ENCODE results near the gene TJAP1.
"Not testable (repeated sequence)": the region's sequence is repeated elsewhere in the genome, so short reads cannot be mapped to it uniquely, and the experiment has no call there.

The TJAP1 gene

DNA sequence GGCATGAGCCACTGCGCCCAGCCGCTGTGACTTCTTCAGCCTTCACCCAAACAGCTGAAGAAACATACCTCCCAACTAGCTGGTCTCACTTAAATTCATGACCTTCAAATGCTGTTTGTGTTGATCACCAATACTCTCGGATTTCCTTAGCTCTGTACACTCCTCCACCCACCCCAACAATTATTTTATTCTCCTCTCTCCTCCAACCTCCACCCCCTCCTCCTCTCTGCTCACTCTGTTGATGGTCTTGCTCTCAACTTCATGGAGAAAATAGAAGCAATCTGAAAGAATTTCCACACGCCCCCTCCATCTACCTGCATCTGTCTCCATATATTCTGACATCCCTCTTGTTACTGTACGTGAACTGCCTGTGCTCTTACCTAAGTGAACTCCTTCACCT is 15.4 kb upstream of the TJAP1 start:
- no peak overlapping the region for H3K4me3 ChIP-seq (ENCODE audit: insufficient read depth, low read depth, low read length, poor library complexity, severe bottlenecking)
- H3K36me3 ChIP-seq (ENCODE audit: control insufficient read depth, insufficient read depth, low read length), result no peaks in the 10 kb centered on the region
- DNase-seq, result no peak
- H3K4me1 ChIP-seq (ENCODE audit: control insufficient read depth, insufficient read depth, low read length, poor library complexity, severe bottlenecking), result no peaks in the 10 kb centered on the region
- H3K9me3 ChIP-seq (ENCODE audit: control insufficient read depth, low read length), result no peaks in the 10 kb centered on the region
- no peak overlapping the region for H3K27ac ChIP-seq (ENCODE audit: insufficient read depth, low read length, poor library complexity, severe bottlenecking)
- peaks cover 1% of the 10 kb centered on the region for H3K27me3 ChIP-seq (replicated peaks; ENCODE audit: control insufficient read depth, insufficient read depth, low read length, poor library complexity, severe bottlenecking)

DNA sequence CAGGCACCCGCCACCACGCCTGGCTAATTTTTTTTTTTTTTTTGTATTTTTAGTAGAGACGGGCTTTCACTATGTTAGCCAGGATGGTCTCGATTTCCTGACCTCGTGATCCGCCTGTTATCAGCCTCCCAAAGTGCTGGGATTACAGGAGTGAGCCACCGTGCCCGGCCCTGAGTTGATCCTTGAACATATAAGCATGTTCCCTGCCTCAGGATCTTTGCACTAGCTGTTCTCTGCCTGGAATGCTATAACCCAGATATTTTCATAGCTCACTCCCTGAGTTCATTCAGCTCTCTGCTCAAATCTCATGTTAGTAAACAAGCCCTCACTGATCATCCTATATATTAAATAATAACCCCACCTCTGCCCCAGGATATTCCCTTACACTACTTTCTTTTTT is 13.0 kb upstream of the TJAP1 start:
- DNase-seq, result no peak

DNA sequence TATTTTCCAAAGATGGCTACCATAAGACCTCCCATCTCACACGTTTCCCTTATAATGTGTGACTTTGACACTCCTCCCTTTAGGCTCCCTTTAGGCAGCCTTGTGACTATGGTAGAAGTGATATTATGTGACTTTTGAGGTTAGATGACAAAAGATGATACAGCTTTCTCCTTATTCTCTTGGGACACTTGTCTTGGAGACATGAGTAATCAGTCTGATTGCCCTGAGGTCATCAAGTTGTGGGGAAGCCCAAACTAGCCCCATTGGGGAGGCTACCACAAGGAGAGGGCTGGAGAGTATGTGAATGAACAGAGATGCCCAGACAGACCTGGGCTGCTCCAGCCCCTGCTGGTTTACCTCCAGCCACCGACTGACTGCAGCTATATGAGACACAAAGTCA is 11.4 kb upstream of the TJAP1 start:
- no peak for DNase-seq
- H3K4me1 ChIP-seq (ENCODE audit: control insufficient read depth, insufficient read depth, low read length, poor library complexity, severe bottlenecking), result no peaks in the 10 kb centered on the region
- no peaks in the 10 kb centered on the region for H3K36me3 ChIP-seq (ENCODE audit: control insufficient read depth, insufficient read depth, low read length)
- no peak overlapping the region for H3K4me3 ChIP-seq (ENCODE audit: insufficient read depth, low read depth, low read length, poor library complexity, severe bottlenecking)
- no peaks in the 10 kb centered on the region for H3K9me3 ChIP-seq (ENCODE audit: control insufficient read depth, low read length)
- H3K27me3 ChIP-seq (replicated peaks; ENCODE audit: control insufficient read depth, insufficient read depth, low read length, poor library complexity, severe bottlenecking), result peaks cover 5% of the 10 kb centered on the region
- no peak overlapping the region for H3K27ac ChIP-seq (ENCODE audit: insufficient read depth, low read length, poor library complexity, severe bottlenecking)

More for the DNA sequence above, 13.0 kb upstream of the TJAP1 start:
- Histone ChIP-seq H3K36me3 (ENCODE audit: control insufficient read depth, insufficient read depth, low read length) (no peaks in the 10 kb centered on the region), H3K4me3 (ENCODE audit: insufficient read depth, low read depth, low read length, poor library complexity, severe bottlenecking) (no peak overlapping the region), H3K4me1 (ENCODE audit: control insufficient read depth, insufficient read depth, low read length, poor library complexity, severe bottlenecking) (no peaks in the 10 kb centered on the region), H3K9me3 (ENCODE audit: control insufficient read depth, low read length) (no peaks in the 10 kb centered on the region), H3K27me3 (replicated peaks; ENCODE audit: control insufficient read depth, insufficient read depth, low read length, poor library complexity, severe bottlenecking) (peaks cover 5% of the 10 kb centered on the region), H3K27ac (ENCODE audit: insufficient read depth, low read length, poor library complexity, severe bottlenecking) (no peak overlapping the region)

DNA sequence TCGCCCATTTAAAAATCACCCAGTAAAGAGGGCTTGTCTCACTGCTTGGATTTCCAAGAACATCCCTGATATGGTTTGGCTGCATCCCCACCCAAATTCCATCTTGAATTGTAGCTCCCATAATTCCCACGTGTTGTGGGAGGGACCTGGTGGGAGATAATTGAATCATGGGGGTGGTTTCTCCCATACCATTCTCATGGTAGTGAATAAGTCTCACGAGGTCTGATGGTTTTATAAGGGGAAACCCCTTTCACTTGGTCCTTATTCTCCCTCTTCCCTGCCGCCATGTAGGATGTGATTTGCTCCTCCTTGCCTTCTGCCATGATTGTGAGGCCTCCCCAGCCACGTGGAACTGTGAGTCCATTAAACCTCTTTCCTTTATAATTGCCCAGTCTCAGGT is 10.1 kb upstream of the TJAP1 start:
- H3K4me1 ChIP-seq (ENCODE audit: control insufficient read depth, insufficient read depth, low read length, poor library complexity, severe bottlenecking); H3K4me3 ChIP-seq (ENCODE audit: insufficient read depth, low read depth, low read length, poor library complexity, severe bottlenecking); DNase-seq; H3K27ac ChIP-seq (ENCODE audit: insufficient read depth, low read length, poor library complexity, severe bottlenecking); H3K9me3 ChIP-seq (ENCODE audit: control insufficient read depth, low read length); H3K36me3 ChIP-seq (ENCODE audit: control insufficient read depth, insufficient read depth, low read length); H3K27me3 ChIP-seq (replicated peaks; ENCODE audit: control insufficient read depth, insufficient read depth, low read length, poor library complexity, severe bottlenecking): not testable (repeated sequence)

DNA sequence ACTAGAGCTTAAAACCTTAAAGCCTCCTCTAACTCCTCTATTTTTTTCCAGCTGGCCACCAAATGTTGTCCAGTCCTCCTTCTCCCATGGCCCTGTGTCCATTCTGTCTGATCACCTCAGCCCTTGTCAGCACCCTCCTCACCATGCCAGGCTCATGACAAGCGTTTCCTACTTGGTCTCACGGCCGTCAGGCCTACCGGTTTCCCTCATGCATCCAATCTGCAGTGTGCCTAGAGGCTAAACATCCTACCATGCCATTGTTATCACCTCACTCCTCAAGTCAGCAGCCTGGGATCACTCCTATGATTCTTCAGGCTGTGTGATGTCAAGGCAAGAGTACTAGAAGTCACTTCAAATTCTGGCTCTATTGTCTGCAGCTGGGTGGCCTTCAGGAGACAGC is 9.6 kb upstream of the TJAP1 start:
- H3K27me3 ChIP-seq (replicated peaks; ENCODE audit: control insufficient read depth, insufficient read depth, low read length, poor library complexity, severe bottlenecking), result peaks cover 5% of the 10 kb centered on the region
- no peak overlapping the region for H3K27ac ChIP-seq (ENCODE audit: insufficient read depth, low read length, poor library complexity, severe bottlenecking)
- no peaks in the 10 kb centered on the region for H3K4me1 ChIP-seq (ENCODE audit: control insufficient read depth, insufficient read depth, low read length, poor library complexity, severe bottlenecking)
- H3K9me3 ChIP-seq (ENCODE audit: control insufficient read depth, low read length), result no peaks in the 10 kb centered on the region
- H3K4me3 ChIP-seq (ENCODE audit: insufficient read depth, low read depth, low read length, poor library complexity, severe bottlenecking), result no peak overlapping the region
- no peaks in the 10 kb centered on the region for H3K36me3 ChIP-seq (ENCODE audit: control insufficient read depth, insufficient read depth, low read length)
- no peak for DNase-seq

DNA sequence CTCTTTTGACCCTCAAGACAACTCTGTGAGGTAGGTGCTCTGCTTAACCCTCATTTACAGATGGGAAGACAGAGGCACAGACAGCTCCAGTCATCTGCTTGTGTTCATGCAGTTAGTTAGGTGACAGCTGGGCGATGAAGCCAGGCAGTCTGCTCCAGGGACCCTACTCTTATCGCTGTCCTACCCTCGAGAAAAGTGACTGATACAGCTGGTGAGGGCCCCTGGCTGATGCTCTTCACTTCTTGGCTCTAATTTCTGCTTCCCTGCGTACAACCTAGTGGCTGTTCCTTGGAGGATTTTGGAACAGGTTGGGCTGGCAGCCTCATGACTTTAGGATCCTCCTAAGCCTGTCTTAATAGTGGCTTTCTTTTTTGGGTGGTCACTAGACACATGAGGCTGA is 9.1 kb upstream of the TJAP1 start:
- Histone ChIP-seq H3K27ac (ENCODE audit: insufficient read depth, low read length, poor library complexity, severe bottlenecking) (no peak overlapping the region), H3K4me1 (ENCODE audit: control insufficient read depth, insufficient read depth, low read length, poor library complexity, severe bottlenecking) (no peaks in the 10 kb centered on the region), H3K27me3 (replicated peaks; ENCODE audit: control insufficient read depth, insufficient read depth, low read length, poor library complexity, severe bottlenecking) (peaks cover 5% of the 10 kb centered on the region), H3K9me3 (ENCODE audit: control insufficient read depth, low read length) (no peaks in the 10 kb centered on the region), H3K4me3 (ENCODE audit: insufficient read depth, low read depth, low read length, poor library complexity, severe bottlenecking) (no peak overlapping the region), H3K36me3 (ENCODE audit: control insufficient read depth, insufficient read depth, low read length) (no peaks in the 10 kb centered on the region)
- DNase-seq, result no peak

DNA sequence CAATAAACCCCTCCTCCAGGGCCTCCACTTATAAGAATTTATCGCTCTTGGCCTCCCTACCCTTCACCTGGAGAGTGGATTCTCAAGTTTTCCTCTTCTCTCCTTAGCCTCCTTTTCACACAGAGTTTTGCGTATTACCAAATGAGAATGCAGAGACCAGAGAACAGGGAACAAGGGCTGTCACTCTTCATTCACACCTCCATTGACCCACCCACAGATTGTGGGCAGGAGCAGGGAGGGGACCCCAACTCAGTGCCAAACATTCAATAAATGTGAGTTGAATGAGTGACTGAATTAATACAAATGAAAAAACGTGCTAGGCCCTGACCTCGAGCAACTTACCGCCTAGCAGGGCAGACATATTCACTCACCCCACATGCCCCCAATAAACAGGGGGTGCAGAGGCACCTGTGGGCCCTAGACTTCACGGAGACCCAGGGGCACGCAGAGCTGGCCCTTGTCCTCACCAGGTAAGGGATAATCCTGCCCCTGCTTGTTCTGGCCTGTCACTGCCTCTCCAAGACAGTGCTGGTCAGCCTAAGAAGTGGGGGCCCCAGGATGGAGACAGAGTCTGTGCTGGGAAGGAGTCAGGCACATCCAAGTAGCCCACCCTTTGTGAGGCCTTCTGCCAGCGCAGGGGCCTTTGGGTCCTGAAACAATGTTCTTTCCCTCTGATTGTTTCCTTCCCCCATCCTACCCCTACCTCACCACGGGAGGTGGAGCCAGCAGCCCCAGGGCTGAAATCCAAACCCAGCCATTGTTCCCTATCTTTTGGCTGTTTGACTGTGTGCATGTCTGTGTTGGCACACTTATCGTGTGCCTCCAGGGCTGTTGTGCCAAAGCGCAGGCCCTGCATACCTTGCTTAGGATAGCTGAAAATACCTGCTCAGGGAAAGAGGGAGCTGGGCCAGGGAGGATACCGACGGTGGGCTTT is 8.4 kb upstream of the TJAP1 start:
- H3K27me3 ChIP-seq (replicated peaks; ENCODE audit: control insufficient read depth, insufficient read depth, low read length, poor library complexity, severe bottlenecking), result peaks cover 5% of the 10 kb centered on the region
- no peak overlapping the region for H3K4me3 ChIP-seq (ENCODE audit: insufficient read depth, low read depth, low read length, poor library complexity, severe bottlenecking)
- H3K27ac ChIP-seq (ENCODE audit: insufficient read depth, low read length, poor library complexity, severe bottlenecking), result no peak overlapping the region
- DNase-seq, result no peak
- no peaks in the 10 kb centered on the region for H3K9me3 ChIP-seq (ENCODE audit: control insufficient read depth, low read length)
- H3K4me1 ChIP-seq (ENCODE audit: control insufficient read depth, insufficient read depth, low read length, poor library complexity, severe bottlenecking), result no peaks in the 10 kb centered on the region
- H3K36me3 ChIP-seq (ENCODE audit: control insufficient read depth, insufficient read depth, low read length), result no peaks in the 10 kb centered on the region

DNA sequence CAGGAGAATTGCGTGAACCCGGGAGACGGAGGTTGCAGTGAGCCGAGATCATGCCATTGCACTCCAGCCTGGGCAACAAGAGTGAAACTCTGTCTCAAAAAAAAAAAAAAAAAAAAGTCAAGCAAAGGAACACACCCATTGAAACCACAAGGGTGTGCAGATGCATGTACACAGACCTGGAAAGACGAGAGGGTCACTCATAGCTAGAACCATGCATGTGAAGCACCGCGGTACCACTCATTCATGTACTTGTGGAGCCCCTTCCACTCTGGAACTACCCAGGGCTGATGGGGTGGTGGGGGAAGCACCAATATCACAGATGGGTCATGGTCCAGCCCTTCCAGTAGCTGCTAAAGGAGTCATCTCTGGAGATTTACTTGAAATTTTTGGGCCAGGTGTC is 7.4 kb upstream of the TJAP1 start:
- Histone ChIP-seq H3K27me3 (replicated peaks; ENCODE audit: control insufficient read depth, insufficient read depth, low read length, poor library complexity, severe bottlenecking) (peaks cover 5% of the 10 kb centered on the region), H3K4me3 (ENCODE audit: insufficient read depth, low read depth, low read length, poor library complexity, severe bottlenecking) (no peak overlapping the region), H3K36me3 (ENCODE audit: control insufficient read depth, insufficient read depth, low read length) (no peaks in the 10 kb centered on the region), H3K4me1 (ENCODE audit: control insufficient read depth, insufficient read depth, low read length, poor library complexity, severe bottlenecking) (no peaks in the 10 kb centered on the region), H3K27ac (ENCODE audit: insufficient read depth, low read length, poor library complexity, severe bottlenecking) (no peak overlapping the region), H3K9me3 (ENCODE audit: control insufficient read depth, low read length) (no peaks in the 10 kb centered on the region)
- DNase-seq, result no peak

DNA sequence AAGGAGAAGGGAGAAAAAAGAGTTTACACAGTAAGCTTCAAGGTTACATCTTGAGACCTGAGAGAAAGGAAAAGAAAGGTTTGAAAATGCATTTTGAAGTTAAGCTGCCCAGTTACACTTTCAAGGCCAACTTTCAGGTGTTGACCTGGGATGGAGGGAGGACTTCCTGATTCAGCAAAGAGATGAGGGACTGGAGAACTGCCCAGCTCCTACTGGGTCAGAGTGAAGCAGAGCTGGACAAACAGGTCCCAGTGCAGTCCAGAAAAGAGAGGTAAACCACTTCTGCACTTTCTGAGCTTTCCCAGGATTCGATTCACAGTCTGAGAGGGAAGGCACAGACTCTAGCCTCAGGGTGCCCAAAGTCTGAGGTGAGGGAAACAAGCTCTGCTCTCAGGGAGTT is 6.0 kb upstream of the TJAP1 start:
- no peaks in the 10 kb centered on the region for H3K9me3 ChIP-seq (ENCODE audit: control insufficient read depth, low read length)
- DNase-seq, result no peak
- H3K4me3 ChIP-seq (ENCODE audit: insufficient read depth, low read depth, low read length, poor library complexity, severe bottlenecking), result no peak overlapping the region

DNA sequence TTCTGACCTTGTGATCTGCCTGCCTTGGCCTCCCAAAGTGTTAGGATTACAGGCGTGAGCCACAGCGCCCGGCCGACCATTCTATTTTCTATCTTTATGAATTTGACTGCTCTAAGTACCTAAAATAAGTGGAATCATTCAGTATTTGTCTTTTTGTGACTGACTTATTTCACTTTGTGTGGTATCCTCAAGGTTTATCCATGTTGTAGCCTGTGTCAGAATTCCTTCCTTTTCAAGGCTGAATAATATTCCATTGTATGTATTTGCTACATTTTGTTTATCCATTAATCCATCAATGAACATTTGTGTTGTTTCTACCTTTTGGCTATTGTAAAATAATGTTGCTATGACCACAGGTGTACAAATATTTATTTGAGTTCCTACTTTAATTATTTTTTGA is 4.9 kb upstream of the TJAP1 start:
- H3K4me3 ChIP-seq (ENCODE audit: insufficient read depth, low read depth, low read length, poor library complexity, severe bottlenecking), result no peak overlapping the region
- H3K27ac ChIP-seq (ENCODE audit: insufficient read depth, low read length, poor library complexity, severe bottlenecking), result no peak overlapping the region
- H3K27me3 ChIP-seq (replicated peaks; ENCODE audit: control insufficient read depth, insufficient read depth, low read length, poor library complexity, severe bottlenecking), result no peaks in the 10 kb centered on the region
- no peak for DNase-seq
- H3K9me3 ChIP-seq (ENCODE audit: control insufficient read depth, low read length), result no peaks in the 10 kb centered on the region
- H3K4me1 ChIP-seq (ENCODE audit: control insufficient read depth, insufficient read depth, low read length, poor library complexity, severe bottlenecking), result peaks cover 6% of the 10 kb centered on the region
- H3K36me3 ChIP-seq (ENCODE audit: control insufficient read depth, insufficient read depth, low read length), result no peaks in the 10 kb centered on the region

More for the DNA sequence above, 6.0 kb upstream of the TJAP1 start:
- H3K27ac ChIP-seq (ENCODE audit: insufficient read depth, low read length, poor library complexity, severe bottlenecking), result no peak overlapping the region
- no peaks in the 10 kb centered on the region for H3K36me3 ChIP-seq (ENCODE audit: control insufficient read depth, insufficient read depth, low read length)
- H3K4me1 ChIP-seq (ENCODE audit: control insufficient read depth, insufficient read depth, low read length, poor library complexity, severe bottlenecking), result no peaks in the 10 kb centered on the region
- H3K27me3 ChIP-seq (replicated peaks; ENCODE audit: control insufficient read depth, insufficient read depth, low read length, poor library complexity, severe bottlenecking), result peaks cover 5% of the 10 kb centered on the region

Data from effector memory CD4-positive, alpha-beta T cell (primary cell).